Fibroblast of lung (primary cell): ENCODE measurements around the gene CASKIN1.

Source experiments
- CTCF ChIP-seq, 2 donors: IDR thresholded peaks in 1 of 2; conservative IDR thresholded peaks in 1 of 2; 1 replicate in 1 of 2; 2 replicates in 1 of 2; pipeline ENCODE4 v1.5.1; 2011 to 2012; ENCODE audit warnings: low read length in 2 of 2, control low read depth in 1 of 2, inconsistent platforms in 1 of 2, low read depth in 1 of 2, mild to moderate bottlenecking in 1 of 2
- EZH2 ChIP-seq: IDR thresholded peaks from 2 replicates; pipeline ENCODE4 v1.5.1; 2012; ENCODE audit warnings: low read length, control low read depth, mild to moderate bottlenecking; ENCODE audit errors: missing control alignments

GRCh38 chr16:2235234-2235651 lies 38.8 kb upstream of the CASKIN1 start:
- TF ChIP-seq CTCF (conservative IDR thresholded peaks at IDR 0.05 in 1 of 2, IDR thresholded peaks at IDR 0.05 in 1 of 2; ENCODE audit: low read depth in 1 of 2, low read length in 2 of 2) (no peak), EZH2 (no peak)
